Measurements from ENCODE around the gene ANO9.

ANO9 gene

GRCh38 chr11:460331-461199 lies 18.8 kb upstream of the ANO9 start:
- H3K4me3 ChIP-seq (ENCODE audit: low read depth, low read length): no peak overlapping the region
- in situ Hi-C loops (cut with HindIII; ENCODE audit: low sequenced_read_pairs): no loop called here
- TF ChIP-seq CTCF (IDR thresholded peaks at IDR 0.05; ENCODE audit: low read depth, low read length): no peak
- DNase-seq (ENCODE audit: low read depth, low spot score): peak; percentile 10

GRCh38 chr11:459511-460220 lies 17.9 kb upstream of the ANO9 start:
- in situ Hi-C loops (cut with HindIII; ENCODE audit: low sequenced_read_pairs): no loop called here
- no peak overlapping the region for H3K4me3 ChIP-seq (ENCODE audit: low read depth, low read length)
- no peak for DNase-seq (ENCODE audit: low read depth, low spot score)
- TF ChIP-seq CTCF (IDR thresholded peaks at IDR 0.05; ENCODE audit: low read depth, low read length): no peak

- DNase-seq (ENCODE audit: low read depth, low spot score): no peak
- in situ Hi-C loops (cut with HindIII; ENCODE audit: low sequenced_read_pairs): no loop called here
- no peak for TF ChIP-seq CTCF (IDR thresholded peaks at IDR 0.05; ENCODE audit: low read depth, low read length)
- H3K4me3 ChIP-seq (ENCODE audit: low read depth, low read length): no peak overlapping the region
Measured at GRCh38 chr11:457111-457760, 15.4 kb upstream of the ANO9 start.

GRCh38 chr11:456533-456932 lies 14.7 kb upstream of the ANO9 start:
- no peak for TF ChIP-seq CTCF (IDR thresholded peaks at IDR 0.05; ENCODE audit: low read depth, low read length)
- no peak overlapping the region for H3K4me3 ChIP-seq (ENCODE audit: low read depth, low read length)
- in situ Hi-C loops (cut with HindIII; ENCODE audit: low sequenced_read_pairs): no loop called here
- no peak for DNase-seq (ENCODE audit: low read depth, low spot score)

- DNase-seq (ENCODE audit: low read depth, low spot score): no peak
- in situ Hi-C loops (cut with HindIII; ENCODE audit: low sequenced_read_pairs): no loop called here
- no peak for TF ChIP-seq CTCF (IDR thresholded peaks at IDR 0.05; ENCODE audit: low read depth, low read length)
- H3K4me3 ChIP-seq (ENCODE audit: low read depth, low read length): no peak overlapping the region
Measured at GRCh38 chr11:455566-456147, 13.8 kb upstream of the ANO9 start.

- in situ Hi-C loops (cut with HindIII; ENCODE audit: low sequenced_read_pairs): no loop called here
- DNase-seq (ENCODE audit: low read depth, low spot score): no peak
- H3K4me3 ChIP-seq (ENCODE audit: low read depth, low read length): no peak overlapping the region
- no peak for TF ChIP-seq CTCF (IDR thresholded peaks at IDR 0.05; ENCODE audit: low read depth, low read length)
Measured at GRCh38 chr11:454801-455565, 13.2 kb upstream of the ANO9 start.

Data from astrocyte of the spinal cord (primary cell).